Activated CD4-positive, alpha-beta T cell treated with anti-CD3 and anti-CD28 coated beads, Interleukin-10, Interleukin-2, amounts not matched to agents 100 ng/mL and 50 ng/mL, durations not matched to agents 16 hours and 8 hours (primary cell): Measurements from ENCODE around the gene LAMA3.
A peak's percentile ranks its signal among the peaks of the same experiment; 100 is the strongest.

Source experiments
- DNase-seq: peaks from one replicate; pipeline ENCODE4 v3.0.0-alpha.2; 2020

LAMA3 gene

DNA sequence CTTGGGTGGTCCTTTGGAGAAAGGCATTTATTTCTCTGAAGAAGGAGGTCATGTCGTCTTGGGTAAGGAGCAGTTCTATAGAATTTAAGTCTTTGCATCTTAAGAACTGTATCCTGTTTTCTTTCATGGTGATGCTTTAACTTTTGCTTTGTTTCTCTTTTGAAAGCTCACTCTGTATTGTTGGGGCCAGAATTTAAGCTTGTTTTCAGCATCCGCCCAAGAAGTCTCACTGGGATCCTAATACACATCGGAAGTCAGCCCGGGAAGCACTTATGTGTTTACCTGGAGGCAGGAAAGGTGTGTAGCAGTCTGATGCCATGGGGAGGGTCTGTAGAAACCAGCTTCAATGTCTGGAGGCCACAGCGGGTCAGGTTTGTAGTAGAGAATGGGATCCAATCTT is 260.6 kb downstream of the LAMA3 start:
- DNase-seq: no peak

DNA sequence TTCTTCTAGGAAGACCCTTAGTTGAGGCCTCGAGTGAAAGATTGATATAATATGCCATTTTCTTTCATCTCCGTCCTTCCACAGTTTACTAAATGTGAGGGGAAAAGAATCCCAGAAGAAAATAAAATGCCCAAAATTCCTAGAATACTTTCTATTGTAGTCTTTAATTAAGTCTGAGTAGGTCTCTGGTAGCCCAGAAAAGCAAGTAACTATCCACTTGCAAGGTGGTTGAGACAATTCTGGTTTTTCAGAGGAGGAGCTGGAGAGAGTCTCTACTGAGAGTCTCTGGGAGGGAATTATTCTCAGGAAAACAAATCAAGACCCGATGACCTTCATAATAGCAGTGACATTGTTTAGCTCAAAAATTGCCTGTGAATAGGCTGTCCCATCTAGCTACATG is 261.4 kb downstream of the LAMA3 start:
- no peak for DNase-seq

DNA sequence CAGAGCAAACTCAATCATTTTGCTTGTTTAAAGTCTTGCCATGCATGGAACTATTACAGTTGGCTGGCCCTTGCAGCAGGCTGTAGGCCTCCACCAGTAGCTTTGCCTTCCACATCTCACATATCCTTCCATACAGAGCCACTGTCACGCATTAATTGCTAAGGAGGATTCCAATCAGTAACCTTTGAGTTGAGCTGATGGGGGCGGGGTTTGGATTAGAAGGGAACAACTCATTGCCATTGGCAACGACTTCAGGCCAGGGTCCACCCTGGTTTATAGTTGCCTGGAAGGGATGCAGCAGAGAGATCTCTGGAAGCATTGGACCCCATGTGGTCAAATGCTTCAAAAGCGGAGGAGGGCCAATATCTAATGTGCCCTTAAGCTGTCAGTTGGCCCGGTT is 262.0 kb downstream of the LAMA3 start:
- no peak for DNase-seq

DNA sequence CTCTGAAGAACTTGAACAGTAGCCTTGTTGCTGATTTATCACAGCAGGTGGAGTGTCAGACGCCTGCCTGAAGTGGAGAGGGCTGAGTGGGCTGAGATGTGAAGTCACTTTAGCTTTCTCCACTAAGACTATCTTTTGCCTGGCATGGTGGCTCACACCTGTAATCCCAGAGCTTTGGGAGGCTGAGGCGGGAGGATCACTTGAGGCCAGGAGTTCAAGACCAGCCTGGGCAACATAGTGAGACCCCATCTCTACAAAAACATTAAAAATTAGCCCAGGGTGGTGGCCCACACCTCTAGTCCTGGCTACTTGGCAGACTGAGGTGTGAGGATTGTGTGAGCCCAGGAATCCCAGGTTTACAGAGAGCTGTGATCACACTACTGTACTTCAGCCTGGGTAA is 264.7 kb downstream of the LAMA3 start:
- no peak for DNase-seq

DNA sequence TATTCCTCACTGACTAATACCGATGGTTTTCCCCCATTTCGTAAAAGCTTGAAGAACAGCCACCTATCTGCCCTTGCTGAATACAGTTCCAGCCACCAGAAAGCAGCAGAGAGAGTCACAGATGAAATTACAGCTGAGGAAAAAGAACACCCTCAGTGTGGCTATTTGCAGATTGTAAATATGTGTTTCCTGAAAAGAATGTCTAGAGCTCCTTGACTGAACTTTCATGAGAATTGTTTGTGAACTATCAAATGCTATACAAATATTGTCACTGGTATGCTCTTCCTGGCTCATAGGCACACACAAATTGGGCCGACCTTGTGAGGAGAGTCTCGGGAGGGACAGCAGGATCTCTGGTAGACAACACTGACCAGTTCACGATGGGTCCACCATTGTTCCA is 267.2 kb downstream of the LAMA3 start:
- no peak for DNase-seq

DNA sequence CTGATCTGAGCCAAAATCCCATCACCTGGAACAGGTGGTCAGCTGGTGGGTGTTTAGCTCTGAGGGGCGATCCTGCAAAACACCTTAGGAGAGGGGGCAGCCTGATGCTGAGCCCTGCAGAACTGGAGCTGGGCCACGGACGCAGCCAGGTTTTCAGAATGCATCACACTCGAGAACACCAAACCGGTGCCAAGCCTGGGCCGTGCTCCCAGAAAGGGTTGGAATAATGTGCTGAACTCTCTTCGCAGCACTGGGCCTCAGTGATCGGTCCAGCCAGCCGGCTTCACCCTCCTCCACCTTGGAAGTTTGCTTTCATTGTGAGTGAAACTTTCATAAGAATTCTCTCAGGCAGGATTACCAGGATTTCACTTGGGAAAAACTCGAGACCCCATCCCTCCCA is 268.8 kb downstream of the LAMA3 start:
- DNase-seq: no peak

DNA sequence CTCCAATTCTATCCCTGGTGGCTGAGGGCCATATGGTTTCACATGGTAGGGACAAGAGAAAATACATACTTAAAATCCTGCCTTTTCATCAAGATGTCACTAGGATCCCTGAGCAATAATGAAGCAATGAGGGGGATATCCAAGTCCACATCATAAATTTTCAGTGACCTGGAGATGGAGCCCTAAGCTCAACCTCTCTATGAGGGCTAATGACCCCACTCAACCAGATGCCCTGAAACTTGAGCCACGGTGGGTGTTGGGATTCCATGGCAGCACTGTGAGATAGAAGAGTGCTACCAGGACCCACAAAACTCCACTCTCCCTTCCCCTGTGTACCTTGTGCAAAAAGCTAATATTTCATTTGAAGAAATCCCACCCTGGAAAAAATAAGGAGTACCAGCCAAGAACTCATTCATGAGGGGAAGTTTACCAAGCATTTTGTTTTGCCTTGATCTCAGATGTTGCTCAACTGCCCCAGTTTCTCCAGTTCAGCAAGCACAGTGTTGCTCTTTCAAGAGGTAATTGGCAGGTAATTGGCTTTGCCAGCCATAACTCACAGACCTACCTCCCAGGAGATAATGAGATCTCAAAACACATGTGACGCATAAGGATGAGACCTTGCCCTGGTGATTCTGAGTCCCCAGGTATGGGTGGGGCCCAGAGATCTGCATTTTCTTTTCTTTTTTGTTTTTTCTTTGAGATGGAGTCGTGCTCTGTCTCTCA is 274.4 kb downstream of the LAMA3 start:
- DNase-seq: no peak

DNA sequence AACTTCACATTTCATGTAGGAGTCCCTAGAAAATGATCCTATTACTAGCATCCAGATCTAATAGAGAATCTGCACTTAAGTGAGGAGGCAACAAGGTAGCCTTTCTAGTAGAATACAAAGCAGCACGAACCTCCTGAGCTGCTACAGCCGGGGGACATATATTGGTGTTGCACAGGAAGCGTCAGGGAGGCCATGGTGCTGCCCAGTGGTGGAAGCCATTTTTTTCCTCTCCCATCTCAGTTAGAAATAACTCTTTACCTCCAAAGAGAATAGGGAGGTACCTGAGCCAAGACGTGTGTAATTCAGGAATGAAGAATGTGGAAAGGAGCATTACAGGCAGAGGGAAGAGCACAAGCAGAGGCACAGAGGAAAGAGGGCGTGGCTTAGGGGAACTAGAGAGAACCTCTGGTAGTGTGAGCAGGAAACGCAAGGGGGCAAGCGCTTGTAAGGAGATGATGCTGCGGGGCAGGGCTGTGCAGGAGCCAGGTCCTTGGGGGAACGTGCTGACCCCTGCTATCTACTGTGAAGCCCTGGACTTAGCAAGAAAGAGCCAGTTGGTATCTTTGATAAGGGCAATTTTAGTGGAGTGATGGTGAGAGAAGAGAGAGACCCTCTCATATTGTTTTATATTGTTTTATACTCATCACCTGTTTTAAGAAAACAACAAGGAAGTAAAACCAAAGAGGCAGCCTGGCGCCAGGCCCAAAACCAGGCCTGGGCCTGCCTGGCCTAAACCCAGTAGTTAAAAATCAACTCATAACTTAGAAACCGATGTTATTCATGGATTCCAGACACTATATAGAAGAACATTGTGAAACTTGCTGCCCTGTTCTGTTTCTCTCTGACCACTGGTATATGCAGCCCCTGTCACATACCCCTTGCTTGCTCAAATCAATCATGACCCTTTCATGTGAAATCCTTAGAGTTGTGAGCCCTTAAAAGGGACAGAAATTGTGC is 275.3 kb downstream of the LAMA3 start:
- DNase-seq: peak; percentile 47

DNA sequence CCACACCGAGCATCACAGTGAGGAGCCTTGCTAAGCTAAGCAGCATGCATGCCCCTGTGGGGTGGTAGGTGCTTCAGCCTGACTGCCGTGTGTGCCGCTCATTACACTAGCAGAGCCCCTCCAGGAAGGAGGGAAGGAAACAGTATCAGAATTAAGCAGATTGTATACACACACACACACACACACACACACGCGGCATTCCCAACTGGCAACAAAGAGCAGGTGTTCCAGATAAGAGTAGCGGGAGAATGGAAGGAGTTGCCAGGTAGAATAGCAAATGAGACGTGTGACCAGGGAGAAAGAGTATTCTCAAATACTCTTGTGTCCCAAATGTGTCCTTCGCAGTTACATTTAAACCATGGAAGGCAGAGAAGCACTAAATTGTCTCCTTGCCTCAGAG is 277.7 kb downstream of the LAMA3 start:
- DNase-seq: no peak

DNA sequence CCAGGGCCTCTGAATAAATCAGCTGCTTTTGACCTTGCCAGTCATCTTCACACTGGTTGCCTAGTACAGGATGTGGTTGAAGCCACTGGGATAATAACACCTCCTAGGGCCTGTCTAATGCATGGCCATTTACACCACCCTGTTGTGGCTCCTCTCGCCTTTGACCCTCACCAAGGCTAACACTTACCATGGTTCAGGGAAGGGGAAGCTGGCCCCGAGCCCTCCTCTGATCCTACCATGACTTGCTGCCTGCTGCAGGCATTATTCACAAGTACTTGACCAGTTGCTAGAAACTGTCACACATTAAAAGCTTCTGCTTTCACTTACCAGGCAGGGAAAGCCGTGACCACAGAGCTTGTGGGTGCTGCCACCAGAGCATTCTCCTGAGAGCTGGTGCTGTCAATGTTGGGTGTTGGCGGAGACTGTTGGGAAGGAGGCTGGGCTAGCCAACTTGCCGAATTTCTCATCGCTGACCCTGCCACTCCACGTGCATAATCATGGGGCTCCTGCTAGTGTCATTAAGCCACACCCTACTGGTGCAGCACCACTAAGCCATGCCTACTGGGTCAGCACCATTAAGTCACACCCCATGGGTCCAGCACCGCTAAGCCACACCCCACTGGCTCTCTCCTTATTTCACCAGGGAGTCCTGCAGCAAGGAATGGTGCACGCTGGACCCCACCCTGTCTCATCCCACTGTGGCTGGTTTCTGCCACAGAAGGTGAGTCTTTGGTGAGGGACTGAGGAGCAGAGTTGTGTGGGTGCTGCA is 278.3 kb downstream of the LAMA3 start:
- DNase-seq: peak; percentile 74

DNA sequence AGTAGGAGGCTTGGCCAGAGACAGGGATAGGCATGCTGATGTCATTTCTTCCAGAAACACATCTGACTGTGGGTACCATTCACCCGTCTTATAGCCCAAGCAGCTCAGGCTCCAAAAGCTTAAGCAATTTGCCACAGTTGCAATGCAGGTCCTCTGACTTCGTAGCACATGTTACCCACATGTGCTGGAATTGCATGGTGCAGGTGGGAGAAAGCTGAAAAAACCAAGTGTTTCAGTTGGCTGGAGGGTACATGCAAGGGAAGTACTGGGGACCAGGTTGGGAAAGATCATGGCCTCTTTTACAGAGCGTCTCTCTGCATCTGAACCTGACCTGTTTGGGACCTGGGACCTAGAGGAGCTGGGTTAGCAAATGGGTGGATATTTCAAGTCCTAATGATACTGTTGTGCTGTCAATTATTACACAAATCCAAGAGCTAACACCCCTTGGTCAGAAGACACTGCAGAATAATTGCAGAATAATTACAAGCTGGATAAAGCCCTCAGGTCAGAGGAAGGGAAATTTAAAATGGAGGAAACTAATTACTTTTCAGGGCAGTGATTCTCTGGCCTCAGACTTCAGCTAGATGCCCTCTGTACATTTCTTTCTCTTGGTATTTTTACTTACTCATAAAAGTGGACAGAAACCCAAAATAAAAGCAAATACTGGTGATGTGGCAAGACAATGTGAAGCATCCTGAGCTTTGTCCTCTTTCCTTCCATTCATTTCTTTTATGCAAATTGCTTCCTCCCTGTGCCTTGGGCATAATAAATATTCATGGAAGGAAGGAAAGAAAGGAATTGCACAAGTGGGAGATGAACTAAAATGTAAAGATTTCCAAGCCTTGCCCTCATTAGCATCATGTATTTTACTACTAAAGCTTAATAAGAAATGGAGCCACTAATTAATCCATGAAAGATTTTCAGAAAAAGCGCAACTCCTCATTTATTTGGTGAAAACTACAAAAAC is 279.7 kb downstream of the LAMA3 start:
- no peak for DNase-seq

DNA sequence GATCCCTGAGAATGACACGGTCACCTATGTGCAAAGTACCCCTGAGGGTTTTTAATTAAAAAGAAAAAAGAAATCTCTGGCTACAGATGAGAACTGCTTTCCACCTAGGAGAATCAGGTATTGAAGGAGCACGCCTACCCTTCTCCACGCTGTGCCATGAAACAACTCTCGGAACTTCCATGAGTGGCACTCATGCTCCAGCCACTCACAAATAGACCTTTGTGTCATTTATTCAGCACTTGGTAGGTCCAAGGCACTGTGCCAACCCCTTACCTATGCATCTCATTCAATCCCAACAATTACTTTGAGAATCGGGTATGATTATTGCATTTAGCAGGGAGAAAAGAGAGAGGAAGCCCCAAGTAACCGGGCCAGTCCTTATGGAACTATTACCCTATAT is 280.4 kb downstream of the LAMA3 start:
- DNase-seq: no peak

DNA sequence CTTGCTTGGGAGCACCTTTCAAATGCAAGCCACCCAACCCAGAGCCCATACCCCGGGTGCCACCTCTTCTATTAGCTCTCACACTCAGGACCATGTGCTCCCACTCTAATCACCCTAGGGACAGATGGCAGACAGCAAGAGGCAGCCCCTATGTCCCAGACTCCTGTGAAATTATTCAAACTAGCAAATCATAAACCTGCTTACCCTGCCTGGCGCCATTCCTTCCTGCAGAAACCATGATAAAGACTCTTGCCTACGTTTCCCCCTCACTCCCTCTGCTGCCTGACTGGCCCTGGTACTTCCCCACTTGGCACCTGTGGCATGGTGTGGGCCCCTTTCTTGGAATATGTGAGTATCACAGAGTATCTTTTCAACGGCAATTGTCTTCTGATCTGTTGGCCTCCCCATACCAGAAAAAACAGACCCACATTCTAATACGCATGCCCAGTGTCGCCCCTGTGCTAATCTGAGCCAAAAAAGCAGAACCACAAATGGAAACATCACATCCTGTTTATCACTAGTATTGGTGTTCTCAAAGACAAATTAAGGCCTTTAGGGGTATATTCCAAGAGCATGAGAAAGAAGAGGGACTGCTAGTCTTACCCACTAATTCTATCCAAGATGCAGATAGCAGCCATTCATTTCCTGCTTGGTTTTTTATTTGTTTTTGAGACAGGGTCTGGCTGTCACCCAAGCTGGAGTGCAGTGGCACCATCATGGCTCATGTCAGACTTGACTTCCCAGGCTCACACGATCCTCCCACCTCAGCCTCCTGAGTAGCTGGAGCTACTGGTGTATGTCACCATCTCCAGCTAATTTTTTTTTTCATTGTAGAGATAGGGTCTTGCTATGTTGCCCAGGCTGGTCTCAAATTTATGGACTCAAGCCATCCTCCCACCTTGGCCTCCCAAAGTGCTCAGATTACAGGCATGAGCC is 281.2 kb downstream of the LAMA3 start:
- peak; percentile 55 for DNase-seq

DNA sequence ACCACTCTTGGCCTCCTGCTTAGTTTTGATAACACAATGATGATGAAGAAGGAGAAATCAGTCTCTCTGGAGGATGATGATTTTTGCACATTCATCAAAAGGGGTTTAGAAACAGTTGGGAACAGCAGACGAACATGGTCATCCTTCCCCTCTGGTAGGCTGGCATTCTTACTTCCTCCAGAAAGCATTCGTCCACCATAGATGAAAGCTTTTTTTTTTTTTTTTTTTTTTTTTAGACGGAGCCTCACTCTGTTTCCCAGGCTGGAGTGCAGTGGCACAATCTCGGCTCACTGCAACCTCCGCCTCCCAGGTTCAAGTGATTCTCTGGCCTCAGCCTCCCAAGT is 281.8 kb downstream of the LAMA3 start:
- DNase-seq: no peak

DNA sequence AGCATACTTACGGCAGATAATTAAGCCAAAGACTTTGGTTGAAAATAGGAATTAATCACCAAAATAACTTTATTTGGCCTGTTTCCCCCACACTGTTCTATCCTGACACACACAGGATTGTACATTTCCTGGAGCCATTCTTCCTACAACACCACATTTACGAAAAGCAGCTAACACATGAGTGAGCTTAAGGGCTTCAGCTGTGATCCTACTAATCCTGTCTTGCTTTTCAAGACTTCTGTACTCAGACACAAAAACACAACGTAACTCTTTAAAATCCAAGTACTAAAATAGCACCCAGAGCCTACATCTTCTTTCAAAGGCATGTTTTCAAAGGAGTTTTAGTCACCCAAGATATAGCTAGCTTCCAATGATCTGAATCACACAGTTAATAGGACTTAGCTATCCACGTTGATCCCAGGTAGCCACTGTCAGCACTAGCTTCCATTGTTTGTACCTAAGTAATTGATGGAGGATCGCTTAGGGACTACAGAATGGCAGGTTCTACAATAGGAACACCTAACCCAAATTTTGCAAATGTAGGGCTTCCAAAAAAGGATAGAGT is 282.5 kb downstream of the LAMA3 start:
- no peak for DNase-seq

DNA sequence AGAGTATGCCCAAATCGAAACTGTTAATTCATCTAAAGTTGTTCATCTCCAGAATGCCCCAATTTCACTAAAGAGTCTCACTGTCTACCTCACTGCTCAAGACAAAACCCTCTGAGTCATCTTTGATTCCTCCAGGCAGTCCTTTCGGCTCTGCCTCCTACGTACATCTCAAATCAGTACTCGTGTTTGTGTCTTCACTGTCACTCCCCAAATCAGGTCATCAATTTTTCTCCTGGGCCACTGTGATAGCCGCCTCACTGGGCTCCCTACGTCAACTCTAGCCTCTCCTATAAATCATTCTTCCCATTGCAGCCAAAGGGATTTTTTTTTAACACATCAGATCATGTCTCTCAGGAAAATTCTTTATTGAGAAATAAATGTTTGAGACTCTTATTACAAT is 283.2 kb downstream of the LAMA3 start:
- peak; percentile 93 for DNase-seq

DNA sequence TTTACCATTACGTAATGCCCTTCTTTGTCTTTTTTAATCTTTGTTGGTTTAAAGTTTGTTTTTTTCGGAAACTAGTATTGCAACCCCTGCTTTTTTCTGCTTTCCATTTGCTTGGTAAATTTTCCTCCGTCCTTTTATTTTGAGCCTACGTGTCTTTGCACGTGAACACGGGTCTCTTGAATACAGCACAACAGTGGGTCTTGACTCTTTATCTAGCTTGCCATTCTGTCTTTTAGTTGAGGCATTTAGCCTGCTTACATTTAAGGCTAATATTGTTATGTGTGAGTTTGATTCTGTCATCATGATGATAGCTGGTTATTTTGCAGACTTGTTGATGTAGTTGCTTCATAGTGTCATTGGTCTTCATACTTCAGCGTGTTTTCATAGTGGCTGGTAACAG is 287.9 kb downstream of the LAMA3 start:
- no peak for DNase-seq

DNA sequence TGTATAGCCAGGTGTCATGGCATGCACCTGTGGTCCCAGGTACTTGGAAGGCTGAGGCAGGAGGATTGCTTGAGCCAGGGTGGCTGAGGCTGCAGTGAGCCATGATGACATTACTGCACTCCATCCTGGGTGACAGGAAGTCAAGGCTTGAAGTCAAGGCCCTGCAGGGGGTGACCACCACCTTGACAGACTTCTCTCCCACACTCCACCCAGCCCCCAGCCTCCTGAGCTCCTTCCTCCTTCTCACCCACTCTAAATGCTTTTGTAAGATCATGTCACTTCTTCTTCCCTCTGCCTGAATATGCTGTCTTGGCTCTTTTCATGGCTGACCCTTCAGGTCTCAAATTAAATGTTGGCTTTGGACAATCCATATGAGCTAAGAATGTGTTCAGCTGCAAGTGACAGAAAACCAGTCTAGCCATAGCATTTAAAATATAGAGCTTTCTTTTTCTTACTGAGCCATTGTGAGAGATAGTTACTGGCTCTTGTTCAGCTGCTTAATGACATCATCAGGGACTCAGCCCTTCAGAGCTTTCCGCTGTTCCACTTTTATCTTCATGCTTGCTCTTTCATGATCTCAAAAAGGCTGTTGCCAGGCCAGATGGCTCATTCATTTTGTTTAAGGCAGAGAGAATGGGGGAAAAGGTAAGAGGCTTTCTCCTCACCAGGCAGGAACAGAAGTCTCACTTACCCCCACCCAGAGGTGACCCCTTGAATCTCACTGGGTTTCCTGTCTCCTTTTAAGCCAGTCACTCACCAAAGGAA is 288.6 kb downstream of the LAMA3 start:
- DNase-seq: no peak

DNA sequence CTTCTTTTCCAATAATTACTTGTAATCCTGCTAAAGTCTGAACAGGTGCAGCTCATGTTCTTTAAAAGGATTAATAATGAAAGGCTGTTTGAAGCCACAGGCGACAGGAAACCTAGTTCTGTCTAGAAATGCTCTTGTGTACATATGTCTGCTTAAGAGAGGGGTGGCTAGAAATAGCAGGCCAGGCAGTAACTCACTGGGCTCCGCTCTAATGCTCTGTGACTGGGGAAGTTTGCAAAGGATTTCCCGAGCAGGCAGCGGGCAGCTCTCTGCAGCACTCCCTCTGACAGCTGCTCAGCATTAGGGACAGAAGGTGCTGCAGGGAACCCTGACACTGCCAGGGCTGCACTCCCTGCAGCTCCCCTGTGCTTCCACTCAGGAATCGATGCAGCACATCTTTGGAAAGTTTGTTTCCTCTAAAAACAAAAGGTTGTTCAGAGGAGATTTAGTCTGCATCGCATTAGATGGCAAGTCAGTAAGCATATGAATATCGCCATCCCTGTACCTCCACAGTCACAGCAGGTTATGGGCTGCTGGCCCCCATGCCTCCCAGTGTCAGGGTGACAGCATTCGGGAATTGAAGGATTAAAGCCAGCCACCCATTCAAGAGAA is 292.2 kb downstream of the LAMA3 start:
- no peak for DNase-seq
